A673 (cell line): Measurements from ENCODE around the gene SPATA24. TPM values are rescaled to one million over a fixed set of nuclear protein-coding genes. Genes with fewer than 3 reads are reported as not detected.

ENCODE experiments used
- Bru-seq: library from RNA; stranded (reverse); fragments of 400-500 nt; gene quantifications from one replicate; lab custom pipeline; 2021; lab: Mats Ljungman, UMichigan
- BruChase-seq, 2 experiments: library from RNA; stranded (reverse); fragments of 400-500 nt; gene quantifications; one replicate each; lab custom pipeline; 2021; lab: Mats Ljungman, UMichigan
- BruUV-seq: library from RNA; stranded (reverse); fragments of 400-500 nt; replicated peaks from 2 replicates; lab custom pipeline; 2021; lab: Mats Ljungman, UMichigan
- CTCF ChIA-PET: fragments of 300-600 bp; sonication (Branson Sonifier 250); formaldehyde crosslinking; loops from one replicate; lab custom pipeline; 2022; ENCODE audit warnings: antibody characterized with exemption; lab: Charles Lee
- POLR2A ChIA-PET: fragments of 300-600 bp; sonication (Branson Sonifier 250); formaldehyde crosslinking; loops from one replicate; lab custom pipeline; 2022; ENCODE audit warnings: antibody characterized with exemption; ENCODE audit not compliant: low non-redundant PET; lab: Charles Lee
- DNase-seq: peaks from one replicate; pipeline ENCODE4 v3.0.0-alpha.2; 2015; ENCODE audit warnings: low spot score
- H3K27ac ChIP-seq: fragments of 200-600 bp; sonication (generic); 2 replicates; pipeline ENCODE4 v1.5.1; 2016; ENCODE audit warnings: mixed run types, low read depth, mild to moderate bottlenecking, mixed read lengths, antibody characterized with exemption, low read length; ENCODE audit not compliant: poor library complexity, severe bottlenecking
- H3K27me3 ChIP-seq: fragments of 200-600 bp; sonication (generic); replicated peaks from 2 replicates; pipeline ENCODE4 v1.6.1; 2017; ENCODE audit warnings: mixed run types, low read depth, mild to moderate bottlenecking, mixed read lengths, antibody characterized with exemption, low read length; ENCODE audit not compliant: insufficient read depth, poor library complexity
- H3K36me3 ChIP-seq: fragments of 200-600 bp; sonication (generic); 2 replicates; pipeline ENCODE4 v1.6.1; 2016; ENCODE audit warnings: mixed run types, mild to moderate bottlenecking, mixed read lengths, antibody characterized with exemption, low read length; ENCODE audit not compliant: insufficient read depth, poor library complexity, severe bottlenecking
- H3K4me1 ChIP-seq: fragments of 200-600 bp; sonication (generic); 2 replicates; pipeline ENCODE4 v1.6.1; 2017; ENCODE audit warnings: mixed run types, mild to moderate bottlenecking, mixed read lengths, antibody characterized with exemption, low read length; ENCODE audit not compliant: insufficient read depth, poor library complexity, severe bottlenecking
- H3K4me3 ChIP-seq: fragments of 200-600 bp; sonication (generic); 2 replicates; pipeline ENCODE4 v1.5.1; 2016; ENCODE audit warnings: low read depth, mixed run types, mild to moderate bottlenecking, mixed read lengths, low read length; ENCODE audit not compliant: poor library complexity, severe bottlenecking
- H3K9me3 ChIP-seq: fragments of 200-600 bp; sonication (generic); 2 replicates; pipeline ENCODE4 v1.6.1; 2016; ENCODE audit warnings: mixed run types, low read depth, mild to moderate bottlenecking, mixed read lengths, antibody characterized with exemption, low read length; ENCODE audit not compliant: poor library complexity, severe bottlenecking
- CTCF ChIP-seq: fragments of 300-800, 200-600 bp; sonication (generic); conservative IDR thresholded peaks from 2 replicates; pipeline ENCODE4 v1.5.1; 2017; ENCODE audit warnings: low read depth, mild to moderate bottlenecking, antibody characterized with exemption, low read length, moderate library complexity, mixed read lengths
- EZH2 ChIP-seq: fragments of 200-600 bp; sonication (generic); IDR thresholded peaks from 2 replicates; pipeline ENCODE4 v1.6.1; 2017; ENCODE audit warnings: borderline replicate concordance, low read depth, mild to moderate bottlenecking, mixed read lengths, antibody characterized with exemption, low read length; ENCODE audit not compliant: poor library complexity, severe bottlenecking
- intact Hi-C: fragments of 100-400 bp; cut with micrococcal nuclease; formaldehyde crosslinking; loops from one replicate; pipeline ENCODE4 v1.10.0; 2022; ENCODE audit not compliant: unreplicated experiment
- long read RNA-seq: library from polyadenylated mRNA; stranded (forward); transcript quantifications from one replicate; pipeline ENCODE4 v2.0.0, GENCODE V29; 2022
- total RNA-seq: library from RNA; stranded (reverse); gene quantifications from 2 replicates; pipeline ENCODE4 v1.2.3, GENCODE V29; 2021

The SPATA24 gene
- 4.0 and 4.2 TPM in 2 replicates for total RNA-seq
- percentile 49 among the genes with signal in this experiment for Bru-seq, nascent RNA
- percentile 46 among the genes with signal in this experiment for BruChase-seq, experiment 1, labeled RNA remaining after a 2-hour chase
- percentile 45 among the genes with signal in this experiment for BruChase-seq, experiment 2, labeled RNA remaining after a 6-hour chase
- long read RNA-seq, partial matches to known transcripts: 0 of 2 reads
- long read RNA-seq, other reads (novel, unspliced or antisense): 1 of 2 reads

- Histone ChIP-seq H3K27me3 (no peaks in the 10 kb centered on the region), H3K9me3 (no peaks in the 10 kb centered on the region), H3K27ac (peak within 1 kb of the TSS; percentile 93), H3K4me1 (peaks cover 8% of the 10 kb centered on the region), H3K36me3 (no peaks in the 10 kb centered on the region), H3K4me3 (peak within 1 kb of the TSS; percentile 48)
- TF ChIP-seq CTCF: no peak
- no peak for TF ChIP-seq EZH2
- intact Hi-C loops: no loop called here
- BruUV-seq: no TSS peak
- DNase-seq: peak; percentile 99
- CTCF ChIA-PET: interaction anchor here (0.6 kb wide), 2 partner anchors 171 to 387 kb away, joined by 3 to 6 read pairs; no protein-coding TSS in a partner anchor
- POLR2A ChIA-PET: interaction anchor here (0.9 kb wide), 1 partner anchor 62 kb away, joined by 3 read pairs; the partner anchor contains the start of gene PAIP2
These were observed at the start of gene SPATA24 for GRCh38 chr5:139403787-139404483. SPATA24 (minus strand) TSS chr5:139404089; CDS start chr5:139404060, 29 bp downstream.

- H3K4me3 ChIP-seq: no peak overlapping the region
- no peak for TF ChIP-seq CTCF
- TF ChIP-seq EZH2: no peak
- no peaks in the 10 kb centered on the region for H3K36me3 ChIP-seq
- ChIA-PET CTCF (no interaction called here), POLR2A (no interaction called here)
- no peaks in the 10 kb centered on the region for H3K27me3 ChIP-seq
- no peaks in the 10 kb centered on the region for H3K9me3 ChIP-seq
- BruUV-seq: no TSS peak
- no peak overlapping the region for H3K27ac ChIP-seq
- no peak for DNase-seq
- intact Hi-C loops: no loop called here
- H3K4me1 ChIP-seq: no peaks in the 10 kb centered on the region
These were observed 48.2 kb upstream of the SPATA24 start for GRCh38 chr5:139451878-139452660.

DNA sequence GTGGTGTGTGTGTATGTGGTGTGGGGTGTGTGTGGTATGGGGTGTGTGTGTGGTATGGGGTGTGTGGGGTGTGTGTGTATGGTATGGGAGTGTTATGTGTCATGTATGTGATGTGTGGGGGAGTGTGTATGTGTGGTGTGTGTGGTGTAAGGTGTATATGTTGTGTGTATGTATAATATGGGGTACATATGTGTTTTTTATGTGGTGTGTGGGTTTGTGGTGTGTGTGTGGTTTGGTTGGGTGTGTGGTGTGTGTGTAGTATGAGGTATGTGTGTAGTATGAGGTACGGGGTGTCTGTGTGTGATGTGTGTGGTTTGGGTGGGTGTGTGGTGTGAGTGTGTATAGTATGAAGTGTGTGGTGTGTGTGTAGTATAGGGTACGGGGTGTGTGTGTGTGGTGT is 47.3 kb upstream of the SPATA24 start:
- CTCF ChIA-PET: no interaction called here
- Histone ChIP-seq H3K36me3 (no peaks in the 10 kb centered on the region), H3K4me3 (no peak overlapping the region), H3K27ac (no peak overlapping the region), H3K27me3 (no peaks in the 10 kb centered on the region), H3K4me1 (no peaks in the 10 kb centered on the region), H3K9me3 (no peaks in the 10 kb centered on the region)
- BruUV-seq: no TSS peak
- DNase-seq: no peak
- no peak for TF ChIP-seq EZH2
- TF ChIP-seq CTCF: no peak
- intact Hi-C loops: no loop called here
- POLR2A ChIA-PET: no interaction called here
